WI38 (cell line): Measurements from ENCODE around the gene KCNJ15.
A peak's percentile ranks its signal among the peaks of the same experiment; 100 is the strongest.

Experiments
- H3K4me3 ChIP-seq: 2 replicates; pipeline ENCODE4 v1.5.1; 2011; ENCODE audit warnings: low read depth, mild to moderate bottlenecking, control low read depth, low read length
- CTCF ChIP-seq: IDR thresholded peaks from 2 replicates; pipeline ENCODE4 v1.5.1; 2012; ENCODE audit warnings: low read depth, mild to moderate bottlenecking, control low read depth, low read length

KCNJ15 gene

GRCh38 chr21:38355992-38356781 is 99.4 kb downstream of the KCNJ15 start:
- no peak overlapping the region for H3K4me3 ChIP-seq
- peak; percentile 97 for TF ChIP-seq CTCF
